ENCODE results near the gene CIAO2A.

CIAO2A gene

DNA sequence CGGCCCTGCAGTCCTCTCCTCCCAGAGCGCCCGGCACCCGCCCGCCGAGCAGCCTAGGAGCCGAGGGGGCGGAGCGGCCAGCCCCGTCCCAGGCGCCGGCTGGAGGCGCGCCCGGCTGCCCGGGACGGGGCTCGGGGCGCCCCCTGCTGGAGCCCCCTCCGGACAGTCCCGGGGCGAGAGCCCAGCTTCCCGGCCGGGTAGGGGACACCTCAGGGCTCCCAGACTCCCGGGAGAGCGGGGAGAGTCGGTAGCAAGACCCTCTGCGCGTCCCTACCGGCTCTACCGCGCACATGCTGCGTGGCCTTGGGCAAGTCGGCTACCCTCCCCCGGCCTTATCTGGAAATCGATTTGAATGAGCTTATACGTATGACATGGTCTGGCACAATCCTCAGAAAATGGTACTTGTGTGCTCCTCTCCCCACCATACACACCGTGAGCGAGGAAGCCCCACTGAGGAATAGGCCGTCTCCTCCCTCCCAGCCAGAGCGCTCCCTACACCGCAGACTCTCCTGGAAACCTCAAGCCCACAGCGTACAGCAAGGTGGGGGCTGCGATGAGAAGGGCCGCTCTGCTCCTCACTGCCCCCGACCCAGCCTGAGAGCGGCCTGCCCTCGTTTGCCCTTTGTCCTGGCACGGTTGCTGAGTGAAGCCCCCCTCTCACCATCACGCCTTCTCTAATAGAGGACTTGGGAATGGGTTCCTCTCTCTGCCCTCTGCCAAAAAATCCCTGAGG is 47.1 kb downstream of the CIAO2A start, which contains the start of gene DAPK2:
TSS of gene DAPK2 (minus strand) at position 65 of the 733 bp plus-strand sequence. CDS start 6,224 bp downstream, outside the sequence.
- peak within 1 kb of the TSS; percentile 76 to 81 for H3K4me3 ChIP-seq (ENCODE audit: low read depth in 1 of 2, low read length in 1 of 2)
- H3K27ac ChIP-seq, result peak within 1 kb of the TSS; percentile 92
- no peaks in the 10 kb centered on the region for H3K9me3 ChIP-seq
- TF ChIP-seq CTCF (IDR thresholded peaks at IDR 0.05), result peak; percentile 74
- peaks cover 4% of the 10 kb centered on the region for H3K36me3 ChIP-seq
- H3K4me1 ChIP-seq (ENCODE audit: control insufficient read depth in 1 of 2, insufficient read depth in 1 of 2, low read depth in 1 of 2, low read length in 1 of 2), result peaks cover 81 to 86% of the 10 kb centered on the region in 2 experiments
- no peaks in the 10 kb centered on the region for H3K27me3 ChIP-seq

- no peaks in the 10 kb centered on the region for H3K9me3 ChIP-seq
- no peaks in the 10 kb centered on the region for H3K27me3 ChIP-seq
- peak overlapping the region; percentile 76 to 81 for H3K4me3 ChIP-seq (ENCODE audit: low read depth in 1 of 2, low read length in 1 of 2)
- peak overlapping the region; percentile 92 for H3K27ac ChIP-seq
- TF ChIP-seq CTCF (IDR thresholded peaks at IDR 0.05), result no peak
- H3K4me1 ChIP-seq (ENCODE audit: control insufficient read depth in 1 of 2, insufficient read depth in 1 of 2, low read depth in 1 of 2, low read length in 1 of 2), result peaks cover 74 to 79% of the 10 kb centered on the region in 2 experiments
- H3K36me3 ChIP-seq, result peaks cover 4% of the 10 kb centered on the region
Observed at GRCh38 chr15:64045774-64046420, 47.7 kb downstream of the CIAO2A start.

DNA sequence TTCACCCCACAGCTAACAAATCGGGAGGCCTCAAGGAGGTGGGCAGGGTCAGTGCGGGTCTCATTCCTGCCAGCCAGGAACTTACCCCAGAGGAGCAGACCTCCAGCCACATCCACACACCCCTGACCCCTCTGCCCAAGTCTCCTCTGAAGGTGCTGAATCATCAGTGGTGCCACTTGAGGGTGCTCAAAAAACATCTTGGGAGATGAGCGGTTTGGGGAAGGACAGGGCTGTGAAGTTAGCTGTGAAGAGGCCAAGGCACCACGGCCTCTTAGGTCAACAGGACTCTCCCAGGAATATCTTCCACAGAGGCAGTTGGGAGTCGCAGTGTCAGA is 48.6 kb downstream of the CIAO2A start:
- H3K27me3 ChIP-seq, result no peaks in the 10 kb centered on the region
- H3K4me3 ChIP-seq (ENCODE audit: low read depth in 1 of 2, low read length in 1 of 2), result peak overlapping the region; percentile 76 to 81
- H3K27ac ChIP-seq, result peak overlapping the region; percentile 92
- peaks cover 8% of the 10 kb centered on the region for H3K36me3 ChIP-seq
- no peaks in the 10 kb centered on the region for H3K9me3 ChIP-seq
- H3K4me1 ChIP-seq (ENCODE audit: control insufficient read depth in 1 of 2, insufficient read depth in 1 of 2, low read depth in 1 of 2, low read length in 1 of 2), result peaks cover 66 to 72% of the 10 kb centered on the region in 2 experiments
- no peak for TF ChIP-seq CTCF (IDR thresholded peaks at IDR 0.05)

- TF ChIP-seq CTCF (IDR thresholded peaks at IDR 0.05), result peak; percentile 20
- Histone ChIP-seq H3K36me3 (peaks cover 14% of the 10 kb centered on the region), H3K27ac (peak overlapping the region; percentile 92), H3K9me3 (no peaks in the 10 kb centered on the region), H3K4me1 (ENCODE audit: control insufficient read depth in 1 of 2, insufficient read depth in 1 of 2, low read depth in 1 of 2, low read length in 1 of 2) (peaks cover 60 to 71% of the 10 kb centered on the region in 2 experiments), H3K4me3 (ENCODE audit: low read depth in 1 of 2, low read length in 1 of 2) (peak overlapping the region; percentile 76 to 81), H3K27me3 (no peaks in the 10 kb centered on the region)
Observed at GRCh38 chr15:64044300-64045100, 49.1 kb downstream of the CIAO2A start.

GRCh38 chr15:64038878-64039610 is 54.6 kb downstream of the CIAO2A start:
- no peak for TF ChIP-seq CTCF (IDR thresholded peaks at IDR 0.05)
- peaks cover 14 to 37% of the 10 kb centered on the region in 2 experiments for H3K4me1 ChIP-seq (ENCODE audit: control insufficient read depth in 1 of 2, insufficient read depth in 1 of 2, low read depth in 1 of 2, low read length in 1 of 2)
- H3K27ac ChIP-seq, result peak overlapping the region; percentile 25
- H3K4me3 ChIP-seq (ENCODE audit: low read depth in 1 of 2, low read length in 1 of 2), result no peak overlapping the region
- H3K36me3 ChIP-seq, result peaks cover 67% of the 10 kb centered on the region
- no peaks in the 10 kb centered on the region for H3K9me3 ChIP-seq
- H3K27me3 ChIP-seq, result no peaks in the 10 kb centered on the region

Data from neutrophil (primary cell).